Loucy (cell line): ENCODE data around the gene TENM4.

Experiments used
- EZH2phosphoT487 ChIP-seq: fragments of 200-600 bp; IDR thresholded peaks from 2 replicates; pipeline ENCODE4 v1.6.1; 2018; ENCODE audit warnings: antibody characterized with exemption, mild to moderate bottlenecking, moderate library complexity, borderline replicate concordance
- TF ChIP-seq, protein P1 (sequence below): fragments of 200-600 bp; sonication (generic); conservative IDR thresholded peaks from 2 replicates; pipeline ENCODE4 v1.5.1; 2014; ENCODE audit warnings: mild to moderate bottlenecking, antibody characterized with exemption, low read length

DNA sequence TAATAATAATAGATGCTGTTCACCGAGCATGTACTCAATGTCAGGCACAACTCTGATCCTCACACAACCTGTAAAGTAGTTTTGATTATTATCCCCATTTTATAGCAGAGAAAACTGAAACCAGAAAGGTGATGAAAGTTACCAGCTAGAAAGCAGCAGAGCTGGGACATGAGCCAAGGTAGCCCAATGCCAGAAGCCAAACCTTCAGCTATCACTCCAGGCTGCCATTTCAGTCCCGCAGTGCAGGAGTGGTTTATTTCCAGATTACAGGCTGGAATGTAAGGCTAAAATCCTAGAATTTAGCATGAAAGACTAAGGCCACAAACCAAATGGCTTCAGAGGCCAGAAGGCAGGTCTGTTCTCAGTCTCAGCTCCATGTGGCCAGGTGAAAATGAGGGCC lies 108.8 kb downstream of the TENM4 start:
- TF ChIP-seq, protein P1, sequence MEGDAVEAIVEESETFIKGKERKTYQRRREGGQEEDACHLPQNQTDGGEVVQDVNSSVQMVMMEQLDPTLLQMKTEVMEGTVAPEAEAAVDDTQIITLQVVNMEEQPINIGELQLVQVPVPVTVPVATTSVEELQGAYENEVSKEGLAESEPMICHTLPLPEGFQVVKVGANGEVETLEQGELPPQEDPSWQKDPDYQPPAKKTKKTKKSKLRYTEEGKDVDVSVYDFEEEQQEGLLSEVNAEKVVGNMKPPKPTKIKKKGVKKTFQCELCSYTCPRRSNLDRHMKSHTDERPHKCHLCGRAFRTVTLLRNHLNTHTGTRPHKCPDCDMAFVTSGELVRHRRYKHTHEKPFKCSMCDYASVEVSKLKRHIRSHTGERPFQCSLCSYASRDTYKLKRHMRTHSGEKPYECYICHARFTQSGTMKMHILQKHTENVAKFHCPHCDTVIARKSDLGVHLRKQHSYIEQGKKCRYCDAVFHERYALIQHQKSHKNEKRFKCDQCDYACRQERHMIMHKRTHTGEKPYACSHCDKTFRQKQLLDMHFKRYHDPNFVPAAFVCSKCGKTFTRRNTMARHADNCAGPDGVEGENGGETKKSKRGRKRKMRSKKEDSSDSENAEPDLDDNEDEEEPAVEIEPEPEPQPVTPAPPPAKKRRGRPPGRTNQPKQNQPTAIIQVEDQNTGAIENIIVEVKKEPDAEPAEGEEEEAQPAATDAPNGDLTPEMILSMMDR, result no peak
- TF ChIP-seq EZH2phosphoT487, result no peak
